Panc1 (cell line): Measurements from ENCODE around the gene INPP4A. TPM values are rescaled to one million over a fixed set of nuclear protein-coding genes. Genes with fewer than 3 reads are reported as not detected.

Experiments
- ATAC-seq: fragments of 200-7000 bp; cut with Tn5 transposase; 2 replicates; pipeline ENCODE4 v1.9.1; 2020; ENCODE audit warnings: mild to moderate bottlenecking, moderate library complexity
- BruUV-seq: library from RNA; stranded (reverse); fragments of 400-500 nt; replicated peaks from 2 replicates; lab custom pipeline; 2021; lab: Mats Ljungman, UMichigan
- CTCF ChIA-PET: fragments of 300-600 bp; sonication (Branson Sonifier 250); formaldehyde crosslinking; loops from one replicate; lab custom pipeline; 2022; ENCODE audit warnings: antibody characterized with exemption; lab: Charles Lee
- POLR2A ChIA-PET: fragments of 300-600 bp; sonication (Branson Sonifier 250); formaldehyde crosslinking; loops from one replicate; lab custom pipeline; 2022; ENCODE audit warnings: antibody characterized with exemption; lab: Charles Lee
- DNase-seq: peaks from one replicate; pipeline ENCODE4 v3.0.0-alpha.2; 2010; ENCODE audit warnings: low read depth, low spot score
- H3K27ac ChIP-seq: 2 replicates; pipeline ENCODE4 v1.5.1; 2011; ENCODE audit warnings: mild to moderate bottlenecking, low read length, inconsistent platforms
- H3K27me3 ChIP-seq: fragments of 200-500 bp; sonication (Bioruptor generic); 2 replicates; pipeline ENCODE4 v1.6.0; 2014; ENCODE audit warnings: low read length, inconsistent platforms; ENCODE audit not compliant: control insufficient read depth, insufficient read depth
- H3K36me3 ChIP-seq: fragments of 200-500 bp; sonication (Bioruptor generic); 2 replicates; pipeline ENCODE4 v1.5.1; 2014; ENCODE audit warnings: inconsistent platforms, mild to moderate bottlenecking, low read length, moderate library complexity; ENCODE audit not compliant: control insufficient read depth, insufficient read depth
- H3K4me1 ChIP-seq: 2 replicates; pipeline ENCODE4 v1.5.1; 2011; ENCODE audit warnings: inconsistent platforms, mild to moderate bottlenecking, low read length, moderate library complexity; ENCODE audit not compliant: control insufficient read depth, insufficient read depth
- H3K4me3 ChIP-seq, 2 experiments: 2 replicates each; pipeline ENCODE4 v1.5.1; 2011 to 2012; ENCODE audit warnings: low read depth in 2 of 2, low read length in 2 of 2, mild to moderate bottlenecking in 2 of 2, inconsistent platforms in 1 of 2, moderate library complexity in 1 of 2
- H3K9me3 ChIP-seq: fragments of 200-500 bp; sonication (Bioruptor generic); 2 replicates; pipeline ENCODE4 v1.5.1; 2014; ENCODE audit warnings: low read depth, mild to moderate bottlenecking, inconsistent platforms, low read length, moderate library complexity; ENCODE audit not compliant: control insufficient read depth, insufficient read depth
- CTCF ChIP-seq: fragments of 450-650 bp; IDR thresholded peaks from 2 replicates; pipeline ENCODE4 v1.5.1; 2017; ENCODE audit warnings: mild to moderate bottlenecking
- POLR2AphosphoS5 ChIP-seq: IDR thresholded peaks from 2 replicates; pipeline ENCODE4 v1.6.1; 2012; ENCODE audit warnings: mild to moderate bottlenecking, low read depth, low read length, moderate library complexity
- REST ChIP-seq, 2 experiments: IDR thresholded peaks; 2 replicates each; pipeline ENCODE4 v1.6.1; 2011 to 2012; ENCODE audit warnings: low read depth in 2 of 2, control low read depth in 1 of 2, low read length in 1 of 2, mild to moderate bottlenecking in 1 of 2, moderate library complexity in 1 of 2; ENCODE audit not compliant: insufficient read depth in 1 of 2
- SIN3A ChIP-seq: IDR thresholded peaks from 2 replicates; pipeline ENCODE4 v1.6.1; 2012; ENCODE audit warnings: low read depth, mild to moderate bottlenecking, low read length, moderate library complexity, borderline replicate concordance; ENCODE audit not compliant: insufficient read depth
- TCF7L2 ChIP-seq: IDR thresholded peaks from 2 replicates; pipeline ENCODE4 v1.6.1; 2011; ENCODE audit warnings: mild to moderate bottlenecking, low read depth, low read length, inconsistent platforms
- in situ Hi-C: cut with HindIII; loops from 2 replicates; pipeline ENCODE4 v1.10.0; 2016; ENCODE audit warnings: low sequenced_read_pairs, low pct_unique_long_range_greater_than_20kb
- intact Hi-C: fragments of 100-400 bp; cut with micrococcal nuclease; formaldehyde crosslinking; loops from one replicate; pipeline ENCODE4 v1.10.0; 2022; ENCODE audit not compliant: unreplicated experiment
- total RNA-seq: library from RNA; stranded (reverse); gene quantifications from one replicate; pipeline ENCODE4 v1.2.1, GENCODE V29; 2021; ENCODE audit not compliant: unreplicated experiment

Gene INPP4A
- total RNA-seq, 1 experiment from 2014 or later, result 22.9 TPM

GRCh38 chr2:98453083-98453482 is 8.4 kb downstream of the INPP4A start:
- H3K36me3 ChIP-seq, result no peaks in the 10 kb centered on the region
- in situ Hi-C loops, result no loop called here
- no peaks in the 10 kb centered on the region for H3K27me3 ChIP-seq
- no peaks in the 10 kb centered on the region for H3K9me3 ChIP-seq
- no peak overlapping the region for H3K4me3 ChIP-seq
- BruUV-seq, result no TSS peak
- ATAC-seq (no peak), DNase-seq (no peak)
- no peak for TF ChIP-seq SIN3A
- TF ChIP-seq POLR2AphosphoS5, result no peak
- CTCF ChIA-PET, result interaction anchor here (0.6 kb wide), 1 partner anchor 45 kb away, joined by 5 read pairs; no protein-coding TSS in a partner anchor
- H3K4me1 ChIP-seq, result peaks cover 5% of the 10 kb centered on the region
- intact Hi-C loops, result no loop called here
- H3K27ac ChIP-seq, result no peak overlapping the region
- POLR2A ChIA-PET, result no interaction called here

DNA sequence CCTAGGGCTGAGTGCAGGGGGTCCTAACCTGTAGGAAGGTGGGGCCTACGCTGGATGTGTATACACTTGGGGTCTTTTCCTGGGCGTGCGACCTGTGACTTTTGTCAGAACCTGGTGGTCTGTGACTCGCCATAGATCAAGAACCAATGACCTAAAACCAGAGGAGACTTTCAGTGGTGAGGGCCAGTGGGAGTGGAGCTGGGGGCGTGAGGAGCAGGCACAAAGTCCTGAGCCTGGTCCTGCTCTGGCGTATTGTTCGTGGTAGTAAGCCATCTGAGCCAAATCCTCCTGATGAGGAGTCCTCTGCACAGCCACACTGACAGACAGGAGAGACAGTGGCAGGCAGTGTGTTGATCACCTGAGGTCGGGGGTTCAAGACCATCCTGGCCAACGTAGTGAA is 8.9 kb downstream of the INPP4A start:
- intact Hi-C loops, result no loop called here
- no TSS peak for BruUV-seq
- DNase-seq (no peak), ATAC-seq (no peak)
- no peaks in the 10 kb centered on the region for H3K27me3 ChIP-seq
- H3K4me1 ChIP-seq, result peaks cover 5% of the 10 kb centered on the region
- no peaks in the 10 kb centered on the region for H3K36me3 ChIP-seq
- TF ChIP-seq REST (IDR thresholded peaks at IDR 0.05; ENCODE audit: insufficient read depth in 1 of 2, low read depth in 2 of 2, low read length in 1 of 2) (no peak), POLR2AphosphoS5 (no peak), TCF7L2 (no peak), SIN3A (no peak), CTCF (no peak)
- H3K27ac ChIP-seq, result no peak overlapping the region
- in situ Hi-C loops, result no loop called here
- no peak overlapping the region for H3K4me3 ChIP-seq
- ChIA-PET POLR2A (no interaction called here), CTCF (no interaction called here)
- no peaks in the 10 kb centered on the region for H3K9me3 ChIP-seq

- ChIA-PET POLR2A (no interaction called here), CTCF (no interaction called here)
- no peak overlapping the region for H3K27ac ChIP-seq
These were observed 9.4 kb downstream of the INPP4A start for GRCh38 chr2:98454073-98454472.

More at GRCh38 chr2:98454073-98454472, 9.4 kb downstream of the INPP4A start:
- Histone ChIP-seq H3K36me3 (no peaks in the 10 kb centered on the region), H3K27me3 (no peaks in the 10 kb centered on the region), H3K4me3 (no peak overlapping the region), H3K4me1 (peaks cover 5% of the 10 kb centered on the region), H3K9me3 (no peaks in the 10 kb centered on the region)
- no TSS peak for BruUV-seq
- TF ChIP-seq TCF7L2 (no peak), CTCF (no peak), POLR2AphosphoS5 (no peak), SIN3A (no peak), REST (IDR thresholded peaks at IDR 0.05; ENCODE audit: insufficient read depth in 1 of 2, low read depth in 2 of 2, low read length in 1 of 2) (no peak)
- ATAC-seq (no peak), DNase-seq (no peak)
- in situ Hi-C loops (no loop called here), intact Hi-C loops (no loop called here)
